DOHH2 (cell line): ENCODE results near the gene POLA1.
"Not testable (repeated sequence)": the region's sequence is repeated elsewhere in the genome, so short reads cannot be mapped to it uniquely, and the experiment has no call there.

Experiments
- H3F3A ChIP-seq: fragments of 200-600 bp; sonication (generic), shearing (Covaris generic); 2 replicates; pipeline ENCODE4 v1.6.0; 2016; ENCODE audit warnings: antibody characterized with exemption, mild to moderate bottlenecking; ENCODE audit not compliant: control insufficient read depth, insufficient read depth
- H3K27ac ChIP-seq: fragments of 200-600 bp; sonication (generic); 2 replicates; pipeline ENCODE4 v1.5.1; 2014; ENCODE audit warnings: low read depth, mild to moderate bottlenecking, low read length, moderate library complexity
- H3K27me3 ChIP-seq: fragments of 200-600 bp; sonication (generic); 2 replicates; pipeline ENCODE4 v1.6.1; 2014; ENCODE audit warnings: mild to moderate bottlenecking, low read length, mixed read lengths; ENCODE audit not compliant: control insufficient read depth
- H3K36me3 ChIP-seq: fragments of 200-600 bp; sonication (generic); 2 replicates; pipeline ENCODE4 v1.6.1; 2014; ENCODE audit warnings: mild to moderate bottlenecking, low read length, moderate library complexity, mixed read lengths; ENCODE audit not compliant: control insufficient read depth
- H3K4me1 ChIP-seq: fragments of 200-600 bp; sonication (generic); 2 replicates; pipeline ENCODE4 v1.6.1; 2014; ENCODE audit warnings: mild to moderate bottlenecking, low read length, mixed read lengths; ENCODE audit not compliant: control insufficient read depth
- H3K4me2 ChIP-seq: fragments of 200-600 bp; sonication (generic); 2 replicates; pipeline ENCODE4 v1.6.0; 2014; ENCODE audit warnings: mild to moderate bottlenecking, low read length, moderate library complexity
- H3K4me3 ChIP-seq: fragments of 200-600 bp; sonication (generic); 2 replicates; pipeline ENCODE4 v1.5.1; 2014; ENCODE audit warnings: mild to moderate bottlenecking, low read length, mixed read lengths
- H3K79me2 ChIP-seq: fragments of 200-600 bp; sonication (generic); 2 replicates; pipeline ENCODE4 v1.6.1; 2014; ENCODE audit warnings: mild to moderate bottlenecking, low read length, mixed read lengths; ENCODE audit not compliant: control insufficient read depth
- H3K9me2 ChIP-seq: fragments of 200-600 bp; sonication (generic); replicated peaks from 2 replicates; pipeline ENCODE4 v1.6.1; 2014; ENCODE audit warnings: mild to moderate bottlenecking, low read length, mixed read lengths; ENCODE audit not compliant: control insufficient read depth
- H3K9me3 ChIP-seq: fragments of 200-600 bp; sonication (generic); 2 replicates; pipeline ENCODE4 v1.6.1; 2014; ENCODE audit warnings: antibody characterized with exemption, low read length, mixed read lengths; ENCODE audit not compliant: control insufficient read depth, insufficient read depth
- H4K20me1 ChIP-seq: fragments of 200-600 bp; sonication (generic); 2 replicates; pipeline ENCODE4 v1.6.0; 2014; ENCODE audit warnings: low read depth, mild to moderate bottlenecking, antibody characterized with exemption, low read length, moderate library complexity; ENCODE audit not compliant: control insufficient read depth, insufficient read depth
- EZH2phosphoT487 ChIP-seq: fragments of 200-600 bp; sonication (generic); IDR thresholded peaks from 2 replicates; pipeline ENCODE4 v1.6.1; 2017; ENCODE audit warnings: borderline replicate concordance, mild to moderate bottlenecking, antibody characterized with exemption, low read length, moderate library complexity, mixed read lengths
- TF ChIP-seq, protein P1 (sequence below): fragments of 200-600 bp; sonication (generic); IDR thresholded peaks from one replicate; pipeline ENCODE4 v1.5.1; 2014; ENCODE audit warnings: antibody characterized with exemption, mild to moderate bottlenecking, low read depth, low read length; ENCODE audit not compliant: poor library complexity, severe bottlenecking

The POLA1 gene

DNA sequence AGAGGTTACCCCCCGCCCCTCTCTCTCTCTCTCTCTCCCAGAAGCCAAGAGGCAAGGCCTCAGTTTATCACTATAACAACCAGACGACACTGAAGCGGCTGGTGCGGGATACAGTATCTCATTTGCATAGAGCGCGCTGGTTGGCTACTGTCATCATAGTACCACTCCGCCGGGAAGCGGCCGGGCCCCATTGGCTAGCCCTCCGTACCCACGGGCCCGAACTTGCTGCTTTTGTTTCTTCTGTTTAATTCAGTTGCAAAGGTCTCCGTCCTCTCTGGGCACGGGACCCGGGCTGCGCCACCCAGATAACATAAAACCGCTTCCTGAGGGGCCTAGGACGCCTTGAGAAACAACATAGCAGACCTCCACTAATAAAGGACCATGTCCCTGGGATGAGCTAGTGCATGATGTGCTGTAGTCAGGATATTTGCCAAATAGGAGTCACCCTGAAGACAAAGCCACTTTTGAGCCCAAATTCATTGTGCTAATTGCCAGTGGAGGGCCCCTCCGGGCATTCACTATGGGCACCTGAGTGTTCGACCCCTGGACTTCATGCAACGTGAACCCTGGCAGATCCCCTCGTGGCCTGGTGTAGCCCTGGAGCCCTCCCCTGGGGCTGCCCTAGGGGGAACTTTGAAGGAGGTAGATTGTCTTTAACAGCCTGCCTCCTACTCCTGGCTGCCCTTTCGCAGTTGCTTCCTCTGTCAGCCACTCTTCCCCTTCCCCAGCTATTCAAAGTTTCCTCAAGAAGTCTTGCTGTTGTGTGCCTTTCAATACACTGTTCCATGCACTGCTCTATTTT is 46.3 kb upstream of the POLA1 start, which contains the start of gene PCYT1B:
TSS of gene PCYT1B (minus strand) at position 91 of the 802 bp plus-strand sequence. CDS start 242 bp downstream, outside the sequence.
- Histone ChIP-seq H3F3A (no peaks in the 10 kb centered on the region), H3K9me2 (no peaks in the 10 kb centered on the region), H3K4me3 (no peak within 1 kb of the TSS), H3K27me3 (peaks cover 7% of the 10 kb centered on the region), H3K36me3 (no peaks in the 10 kb centered on the region), H3K9me3 (no peaks in the 10 kb centered on the region), H3K27ac (no peak within 1 kb of the TSS), H4K20me1 (no peaks in the 10 kb centered on the region), H3K4me1 (no peaks in the 10 kb centered on the region), H3K79me2 (no peaks in the 10 kb centered on the region), H3K4me2 (no peak within 1 kb of the TSS)
- no peak for TF ChIP-seq EZH2phosphoT487
- TF ChIP-seq, protein P1, sequence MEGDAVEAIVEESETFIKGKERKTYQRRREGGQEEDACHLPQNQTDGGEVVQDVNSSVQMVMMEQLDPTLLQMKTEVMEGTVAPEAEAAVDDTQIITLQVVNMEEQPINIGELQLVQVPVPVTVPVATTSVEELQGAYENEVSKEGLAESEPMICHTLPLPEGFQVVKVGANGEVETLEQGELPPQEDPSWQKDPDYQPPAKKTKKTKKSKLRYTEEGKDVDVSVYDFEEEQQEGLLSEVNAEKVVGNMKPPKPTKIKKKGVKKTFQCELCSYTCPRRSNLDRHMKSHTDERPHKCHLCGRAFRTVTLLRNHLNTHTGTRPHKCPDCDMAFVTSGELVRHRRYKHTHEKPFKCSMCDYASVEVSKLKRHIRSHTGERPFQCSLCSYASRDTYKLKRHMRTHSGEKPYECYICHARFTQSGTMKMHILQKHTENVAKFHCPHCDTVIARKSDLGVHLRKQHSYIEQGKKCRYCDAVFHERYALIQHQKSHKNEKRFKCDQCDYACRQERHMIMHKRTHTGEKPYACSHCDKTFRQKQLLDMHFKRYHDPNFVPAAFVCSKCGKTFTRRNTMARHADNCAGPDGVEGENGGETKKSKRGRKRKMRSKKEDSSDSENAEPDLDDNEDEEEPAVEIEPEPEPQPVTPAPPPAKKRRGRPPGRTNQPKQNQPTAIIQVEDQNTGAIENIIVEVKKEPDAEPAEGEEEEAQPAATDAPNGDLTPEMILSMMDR = no peak

- no peaks in the 10 kb centered on the region for H4K20me1 ChIP-seq
- H3K9me3 ChIP-seq = no peaks in the 10 kb centered on the region
- H3K27me3 ChIP-seq = peaks cover 4% of the 10 kb centered on the region
- TF ChIP-seq, protein P1 = no peak
- TF ChIP-seq EZH2phosphoT487 = no peak
- no peaks in the 10 kb centered on the region for H3K36me3 ChIP-seq
- no peaks in the 10 kb centered on the region for H3K9me2 ChIP-seq
- H3F3A ChIP-seq = no peaks in the 10 kb centered on the region
- H3K4me2 ChIP-seq = no peak overlapping the region
- H3K4me3 ChIP-seq = no peak overlapping the region
- H3K27ac ChIP-seq = no peak overlapping the region
- no peaks in the 10 kb centered on the region for H3K79me2 ChIP-seq
- no peaks in the 10 kb centered on the region for H3K4me1 ChIP-seq
Measured at GRCh38 chrX:24648495-24648894, 45.2 kb upstream of the POLA1 start.

GRCh38 chrX:24651783-24652182 is 41.9 kb upstream of the POLA1 start:
- H3K4me1 ChIP-seq = no peaks in the 10 kb centered on the region
- no peak overlapping the region for H3K27ac ChIP-seq
- H4K20me1 ChIP-seq = no peaks in the 10 kb centered on the region
- H3K79me2 ChIP-seq = no peaks in the 10 kb centered on the region
- H3K27me3 ChIP-seq = peaks cover 1% of the 10 kb centered on the region
- TF ChIP-seq EZH2phosphoT487 = no peak
- TF ChIP-seq, protein P1 = no peak
- no peaks in the 10 kb centered on the region for H3K9me2 ChIP-seq
- no peak overlapping the region for H3K4me3 ChIP-seq
- no peaks in the 10 kb centered on the region for H3K9me3 ChIP-seq
- no peaks in the 10 kb centered on the region for H3F3A ChIP-seq
- H3K36me3 ChIP-seq = no peaks in the 10 kb centered on the region
- no peak overlapping the region for H3K4me2 ChIP-seq

GRCh38 chrX:24655679-24656078 is 38.0 kb upstream of the POLA1 start:
- H3K4me3 ChIP-seq, H3K27ac ChIP-seq, H3K27me3 ChIP-seq, H4K20me1 ChIP-seq, H3K36me3 ChIP-seq, H3K9me3 ChIP-seq, H3K4me1 ChIP-seq, H3F3A ChIP-seq, H3K9me2 ChIP-seq, H3K79me2 ChIP-seq, H3K4me2 ChIP-seq: not testable (repeated sequence)
